DMS 273 (cell line): ENCODE data around the gene TGIF2LX.
"Not testable (repeated sequence)": the region's sequence is repeated elsewhere in the genome, so short reads cannot be mapped to it uniquely, and the experiment has no call there.

Experiments used
- DNase-seq: peaks from one replicate; lab custom pipeline; 2025; ENCODE audit not compliant: unreplicated experiment; lab: John Stamatoyannopoulos, UW

TGIF2LX gene

GRCh38 chrX:89921665-89922064 lies at the start of gene TGIF2LX:
TGIF2LX (plus strand) TSS chrX:89921908; CDS start chrX:89922086, 178 bp downstream.
- DNase-seq, result not testable (repeated sequence)

- DNase-seq, result not testable (repeated sequence)
These were observed 728 bp downstream of the TGIF2LX start for GRCh38 chrX:89922338-89922934.

GRCh38 chrX:89943077-89943476 lies 21.4 kb downstream of the TGIF2LX start:
- DNase-seq, result not testable (repeated sequence)

GRCh38 chrX:89965588-89965987 lies 43.9 kb downstream of the TGIF2LX start:
- not testable (repeated sequence) for DNase-seq
